DOHH2 (cell line): ENCODE measurements around the gene LYAR.

Source experiments
- CTCF ChIP-seq: fragments of 200-600 bp; sonication (generic); IDR thresholded peaks from one replicate; pipeline ENCODE4 v1.5.1; 2014; ENCODE audit warnings: antibody characterized with exemption, mild to moderate bottlenecking, low read depth, low read length; ENCODE audit not compliant: poor library complexity, severe bottlenecking
- EZH2phosphoT487 ChIP-seq: fragments of 200-600 bp; sonication (generic); IDR thresholded peaks from 2 replicates; pipeline ENCODE4 v1.6.1; 2017; ENCODE audit warnings: borderline replicate concordance, mild to moderate bottlenecking, antibody characterized with exemption, low read length, moderate library complexity, mixed read lengths

- TF ChIP-seq CTCF: no peak
- TF ChIP-seq EZH2phosphoT487: no peak
Observed at GRCh38 chr4:4325321-4325720, 35.4 kb upstream of the LYAR start.
